A673 (cell line): ENCODE results near the gene DCUN1D3.

Experiments used
- CTCF ChIP-seq: fragments of 300-800, 200-600 bp; sonication (generic); conservative IDR thresholded peaks from 2 replicates; pipeline ENCODE4 v1.5.1; 2017; ENCODE audit warnings: low read depth, mild to moderate bottlenecking, antibody characterized with exemption, low read length, moderate library complexity, mixed read lengths
- EZH2 ChIP-seq: fragments of 200-600 bp; sonication (generic); IDR thresholded peaks from 2 replicates; pipeline ENCODE4 v1.6.1; 2017; ENCODE audit warnings: borderline replicate concordance, low read depth, mild to moderate bottlenecking, mixed read lengths, antibody characterized with exemption, low read length; ENCODE audit not compliant: poor library complexity, severe bottlenecking

GRCh38 chr16:20899477-20900298 is 470 bp downstream of the DCUN1D3 start:
- no peak for TF ChIP-seq EZH2
- TF ChIP-seq CTCF: no peak
